ENCODE measurements around the gene PON2.

- TF ChIP-seq CTCF (IDR thresholded peaks at IDR 0.05) (no peak), POLR2A (IDR thresholded peaks at IDR 0.05) (no peak)
These were observed 2.2 kb downstream of the PON2 start for GRCh38 chr7:95432606-95433005.

Measured in Peyer's patch (tissue), 4 donors.